Activated naive CD4-positive, alpha-beta T cell treated with anti-CD3 and anti-CD28 coated beads, Interleukin-2, amount 50 U/mL, for 24 hours (primary cell): ENCODE data around the gene THOP1.

ENCODE experiments used
- H3K27ac Mint-ChIP-seq: one replicate; pipeline ENCODE4 v1.8.0; 2021; ENCODE audit warnings: mild to moderate bottlenecking, mixed read lengths
- H3K27me3 Mint-ChIP-seq: one replicate; pipeline ENCODE4 v1.8.0; 2021; ENCODE audit warnings: mixed read lengths
- H3K36me3 Mint-ChIP-seq: one replicate; pipeline ENCODE4 v1.8.0; 2021; ENCODE audit warnings: mixed read lengths
- H3K4me1 Mint-ChIP-seq: one replicate; pipeline ENCODE4 v1.8.0; 2021; ENCODE audit warnings: mixed read lengths
- H3K4me3 Mint-ChIP-seq: one replicate; pipeline ENCODE4 v1.8.0; 2021; ENCODE audit warnings: mild to moderate bottlenecking, mixed read lengths
- H3K9me3 Mint-ChIP-seq: one replicate; pipeline ENCODE4 v1.8.0; 2021; ENCODE audit warnings: mixed read lengths

The THOP1 gene

DNA sequence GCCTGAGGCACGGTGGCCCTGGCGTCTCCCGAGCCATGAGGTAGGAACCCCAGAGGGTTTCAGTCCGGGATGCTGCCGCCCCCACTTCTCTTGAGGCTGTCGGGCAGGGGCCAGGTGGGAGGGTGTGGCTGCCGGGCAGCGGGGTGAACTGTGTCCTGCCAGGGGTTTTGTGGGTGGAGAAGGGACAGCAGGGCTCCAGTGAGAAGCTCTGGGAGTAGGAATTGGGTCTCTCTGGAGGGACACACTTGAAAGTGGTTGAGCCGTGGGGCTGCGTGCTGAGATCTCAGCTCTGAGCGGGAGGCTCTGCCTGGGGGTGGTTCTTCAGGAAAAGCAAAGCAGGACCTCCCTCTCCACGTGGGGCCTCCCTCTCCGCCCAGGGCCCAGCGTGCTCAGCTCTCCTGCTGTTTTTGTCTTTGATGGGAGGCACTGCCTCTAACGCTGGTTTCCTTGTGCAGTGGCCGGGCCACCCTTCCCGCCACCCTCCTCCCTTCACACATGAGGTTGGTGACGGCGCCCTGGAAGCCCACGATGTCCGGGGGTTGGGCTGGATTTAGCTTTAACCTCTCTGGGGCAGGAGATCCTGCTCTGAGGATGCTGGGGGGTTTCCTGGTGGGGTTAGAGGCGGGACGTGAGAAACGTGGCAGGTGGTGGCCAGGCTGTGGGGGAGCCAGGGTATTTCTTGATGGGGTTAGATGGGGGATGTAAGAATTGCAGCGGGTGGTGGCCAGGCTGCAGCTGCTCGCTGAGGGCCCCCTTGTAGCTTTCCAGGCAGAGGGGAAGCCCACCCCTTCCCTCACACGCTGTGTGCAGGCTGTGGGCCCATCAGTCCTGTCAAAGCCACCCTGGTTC, 19.1 kb downstream of the THOP1 start:
- Mint-ChIP-seq H3K27ac (no peak overlapping the region), H3K27me3 (no peaks in the 10 kb centered on the region), H3K4me3 (no peak overlapping the region), H3K9me3 (no peaks in the 10 kb centered on the region), H3K36me3 (peaks cover 12% of the 10 kb centered on the region), H3K4me1 (no peaks in the 10 kb centered on the region)

DNA sequence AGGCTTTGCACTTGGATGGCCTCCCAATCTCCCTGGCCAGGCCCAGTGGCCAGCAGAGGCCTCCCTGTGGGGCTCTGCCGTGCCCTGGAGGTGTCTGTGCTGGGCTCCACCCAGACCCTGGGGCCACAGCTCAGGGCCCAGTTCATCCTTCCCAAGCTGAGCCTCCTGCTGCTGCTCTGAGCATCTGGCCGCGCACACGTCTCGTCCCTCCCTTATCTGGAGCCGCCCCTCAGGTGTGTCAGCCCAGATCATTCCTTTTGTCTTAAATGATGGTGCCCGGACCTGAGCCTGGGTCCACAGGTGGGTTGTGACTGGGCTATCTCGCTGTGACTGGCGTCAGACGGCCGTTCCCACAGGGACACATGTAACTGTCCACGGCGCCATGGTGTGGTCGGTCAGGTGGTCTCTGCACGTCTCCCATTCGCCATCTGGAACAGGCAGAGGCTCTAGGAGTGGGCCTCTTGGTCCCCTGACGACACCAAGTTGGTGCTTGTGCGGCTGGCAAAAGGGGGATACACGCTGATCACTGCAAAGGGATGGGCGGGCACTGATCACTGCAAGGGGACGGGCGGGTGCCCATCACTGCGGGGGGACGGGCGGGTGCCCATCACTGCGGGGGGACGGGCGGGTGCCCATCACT, 20.1 kb downstream of the THOP1 start:
- Mint-ChIP-seq H3K4me3 (no peak overlapping the region), H3K9me3 (no peaks in the 10 kb centered on the region), H3K27ac (no peak overlapping the region), H3K4me1 (no peaks in the 10 kb centered on the region), H3K36me3 (peaks cover 12% of the 10 kb centered on the region), H3K27me3 (no peaks in the 10 kb centered on the region)

DNA sequence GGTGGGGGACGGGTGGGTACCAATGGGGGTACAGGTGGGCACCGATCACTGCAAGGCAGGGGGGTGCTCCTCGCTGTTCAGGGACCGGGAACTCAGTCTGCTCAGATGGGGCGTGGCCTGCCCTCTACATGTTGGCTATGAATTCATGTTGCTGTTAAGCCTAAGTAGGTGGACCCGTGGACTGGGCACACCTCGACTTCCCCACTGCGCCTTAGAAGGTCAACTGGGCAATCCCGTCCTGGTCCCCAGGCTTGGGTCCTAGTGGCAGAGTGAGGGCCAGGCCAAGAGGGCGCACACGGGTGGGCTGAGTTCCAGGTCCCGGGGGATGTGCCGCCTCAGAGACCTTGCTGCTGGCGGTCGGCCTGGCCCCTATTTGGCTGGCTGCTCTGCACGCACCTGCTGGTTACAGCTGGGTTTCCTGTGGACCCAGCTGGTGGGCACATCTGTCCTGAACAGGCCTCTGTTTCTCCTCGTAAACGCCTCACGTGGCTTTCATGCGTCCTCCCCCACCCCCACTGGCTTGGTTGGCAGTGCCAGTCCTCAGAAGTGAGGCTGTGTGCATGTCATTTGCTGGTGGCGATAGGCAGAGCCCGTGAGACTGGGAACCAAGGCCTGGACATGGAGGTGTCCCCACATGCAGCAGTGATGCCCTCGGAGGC, 20.8 kb downstream of the THOP1 start:
- H3K4me1 Mint-ChIP-seq, result no peaks in the 10 kb centered on the region
- H3K36me3 Mint-ChIP-seq, result peaks cover 9% of the 10 kb centered on the region
- no peaks in the 10 kb centered on the region for H3K27me3 Mint-ChIP-seq
- no peak overlapping the region for H3K4me3 Mint-ChIP-seq
- no peak overlapping the region for H3K27ac Mint-ChIP-seq
- H3K9me3 Mint-ChIP-seq, result no peaks in the 10 kb centered on the region

DNA sequence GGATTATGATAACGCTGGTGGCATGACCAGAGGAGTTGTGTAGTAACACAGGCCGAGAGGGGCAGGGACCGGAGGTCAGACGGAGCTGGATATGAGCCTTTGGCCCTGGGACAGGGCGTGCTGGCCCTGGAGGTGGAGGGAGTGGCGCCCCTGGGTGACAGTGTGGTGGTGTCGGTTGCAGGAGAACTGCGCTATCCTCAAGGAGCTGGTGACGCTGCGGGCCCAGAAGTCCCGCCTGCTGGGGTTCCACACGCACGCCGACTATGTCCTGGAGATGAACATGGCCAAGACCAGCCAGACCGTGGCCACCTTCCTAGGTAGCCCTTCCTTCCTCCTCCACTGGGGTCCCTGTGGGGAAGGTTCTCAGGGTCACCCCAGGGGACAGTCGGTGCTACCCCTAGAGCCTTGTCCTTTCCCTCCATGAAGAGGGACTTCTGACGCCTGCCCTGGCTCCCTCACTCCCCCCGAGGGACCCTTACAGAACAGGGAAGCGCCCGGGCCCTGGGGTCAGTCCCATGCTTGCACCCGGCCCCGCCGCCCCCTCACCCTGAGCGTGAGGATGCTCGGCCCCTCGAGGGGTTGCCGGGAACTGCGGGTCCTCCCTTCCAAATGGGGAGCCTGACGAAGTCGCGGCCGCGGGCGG, 21.6 kb downstream of the THOP1 start:
- H3K27ac Mint-ChIP-seq, result no peak overlapping the region
- H3K27me3 Mint-ChIP-seq, result no peaks in the 10 kb centered on the region
- H3K4me1 Mint-ChIP-seq, result no peaks in the 10 kb centered on the region
- peaks cover 9% of the 10 kb centered on the region for H3K36me3 Mint-ChIP-seq
- no peak overlapping the region for H3K4me3 Mint-ChIP-seq
- no peaks in the 10 kb centered on the region for H3K9me3 Mint-ChIP-seq

DNA sequence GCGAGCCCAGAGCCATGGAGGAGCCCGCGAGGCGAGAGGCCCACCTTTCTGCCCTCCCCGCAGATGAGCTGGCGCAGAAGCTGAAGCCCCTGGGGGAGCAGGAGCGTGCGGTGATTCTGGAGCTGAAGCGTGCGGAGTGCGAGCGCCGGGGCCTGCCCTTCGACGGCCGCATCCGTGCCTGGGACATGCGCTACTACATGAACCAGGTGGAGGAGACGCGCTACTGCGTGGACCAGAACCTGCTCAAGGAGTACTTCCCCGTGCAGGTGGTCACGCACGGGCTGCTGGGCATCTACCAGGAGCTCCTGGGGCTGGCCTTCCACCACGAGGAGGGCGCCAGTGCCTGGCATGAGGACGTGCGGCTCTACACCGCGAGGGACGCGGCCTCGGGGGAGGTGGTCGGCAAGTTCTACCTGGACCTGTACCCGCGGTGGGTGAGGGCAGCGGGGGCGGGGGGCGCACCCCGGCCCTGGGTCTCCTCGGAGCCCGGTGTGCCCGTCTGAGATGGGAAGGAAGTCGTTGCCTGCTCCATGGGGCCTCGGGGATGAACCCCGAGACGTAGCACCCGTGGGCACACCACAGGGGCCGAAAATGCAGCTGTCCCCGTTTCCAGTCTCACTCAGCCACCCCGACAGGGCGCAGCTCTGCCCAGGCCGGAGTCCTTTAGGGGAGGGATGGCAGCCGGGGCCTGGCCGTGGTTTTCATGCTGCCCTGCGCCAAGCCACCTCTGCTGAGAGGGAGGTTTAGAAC, 22.3 kb downstream of the THOP1 start:
- no peaks in the 10 kb centered on the region for H3K9me3 Mint-ChIP-seq
- H3K27me3 Mint-ChIP-seq, result no peaks in the 10 kb centered on the region
- H3K4me1 Mint-ChIP-seq, result no peaks in the 10 kb centered on the region
- H3K36me3 Mint-ChIP-seq, result peaks cover 9% of the 10 kb centered on the region
- no peak overlapping the region for H3K27ac Mint-ChIP-seq
- H3K4me3 Mint-ChIP-seq, result no peak overlapping the region

- Mint-ChIP-seq H3K9me3 (no peaks in the 10 kb centered on the region), H3K27ac (no peak overlapping the region), H3K27me3 (no peaks in the 10 kb centered on the region), H3K4me1 (no peaks in the 10 kb centered on the region), H3K4me3 (no peak overlapping the region), H3K36me3 (peaks cover 8% of the 10 kb centered on the region)
Measured at GRCh38 chr19:2808129-2808941, 23.0 kb downstream of the THOP1 start.

DNA sequence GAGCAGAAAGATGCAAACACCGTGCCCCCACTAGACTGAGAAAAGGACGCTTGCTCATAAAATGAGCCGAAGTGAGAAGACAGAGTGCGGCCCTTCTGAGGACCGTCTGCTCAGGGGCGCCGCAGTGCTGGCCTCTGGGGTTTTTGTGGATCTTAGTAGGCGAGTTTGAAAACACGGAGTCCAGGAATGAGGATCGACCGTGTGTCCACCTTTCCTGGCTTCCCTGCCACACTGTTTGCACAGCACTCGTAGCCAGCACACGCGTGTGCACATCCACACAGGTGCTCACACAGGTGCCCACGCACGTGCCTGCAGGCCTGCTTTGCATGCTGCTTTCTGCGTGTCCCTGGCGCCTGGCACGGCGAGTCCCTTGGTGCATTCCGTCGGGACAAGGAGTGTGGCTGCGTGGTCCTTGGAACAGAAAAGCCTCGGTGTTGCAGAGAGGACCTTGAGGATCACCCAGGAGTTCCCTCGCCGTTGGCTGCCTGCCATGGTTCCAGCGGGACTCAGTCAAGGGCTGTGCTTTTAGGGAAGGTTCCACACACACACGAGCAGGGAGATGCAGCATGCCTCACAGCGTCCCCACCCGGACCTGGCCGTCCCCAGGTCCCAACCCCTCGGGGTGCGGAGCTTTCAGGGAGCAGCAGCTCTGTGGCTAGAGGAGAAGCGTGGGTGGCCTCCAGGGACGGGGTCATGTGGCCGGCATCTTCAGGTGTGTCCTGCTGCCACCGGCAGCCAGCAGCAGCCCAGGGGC, 24.3 kb downstream of the THOP1 start:
- Mint-ChIP-seq H3K36me3 (peaks cover 8% of the 10 kb centered on the region), H3K27me3 (no peaks in the 10 kb centered on the region), H3K9me3 (no peaks in the 10 kb centered on the region), H3K4me1 (no peaks in the 10 kb centered on the region), H3K4me3 (no peak overlapping the region), H3K27ac (no peak overlapping the region)

- no peaks in the 10 kb centered on the region for H3K27me3 Mint-ChIP-seq
- H3K4me1 Mint-ChIP-seq, result no peaks in the 10 kb centered on the region
- no peaks in the 10 kb centered on the region for H3K9me3 Mint-ChIP-seq
- H3K36me3 Mint-ChIP-seq, result peaks cover 6% of the 10 kb centered on the region
- H3K27ac Mint-ChIP-seq, result no peak overlapping the region
- H3K4me3 Mint-ChIP-seq, result no peak overlapping the region
Measured at GRCh38 chr19:2810141-2811091, 25.1 kb downstream of the THOP1 start.

DNA sequence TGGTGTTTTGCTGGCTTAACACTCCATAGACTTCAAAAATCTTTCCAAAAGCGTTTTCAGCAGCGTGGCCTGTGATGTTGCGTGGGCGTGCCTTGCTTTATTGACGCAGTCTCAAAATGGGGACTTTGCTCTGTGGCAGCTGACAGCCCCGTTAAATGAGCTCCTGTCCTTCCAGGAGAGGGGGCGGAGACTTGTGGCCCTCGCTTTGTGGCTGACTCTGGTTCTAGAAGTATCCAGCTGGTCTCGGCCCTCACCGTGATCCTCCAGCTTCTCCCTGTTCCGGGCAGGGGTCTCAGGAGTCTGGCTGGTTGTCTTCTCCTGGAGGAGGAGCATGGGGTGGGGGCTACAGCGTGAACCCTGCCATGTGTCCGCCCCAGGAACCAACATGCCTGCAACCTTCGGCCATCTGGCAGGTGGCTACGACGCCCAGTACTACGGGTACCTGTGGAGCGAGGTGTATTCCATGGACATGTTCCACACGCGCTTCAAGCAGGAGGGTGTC, 26.0 kb downstream of the THOP1 start:
- H3K27ac Mint-ChIP-seq, result no peak overlapping the region

DNA sequence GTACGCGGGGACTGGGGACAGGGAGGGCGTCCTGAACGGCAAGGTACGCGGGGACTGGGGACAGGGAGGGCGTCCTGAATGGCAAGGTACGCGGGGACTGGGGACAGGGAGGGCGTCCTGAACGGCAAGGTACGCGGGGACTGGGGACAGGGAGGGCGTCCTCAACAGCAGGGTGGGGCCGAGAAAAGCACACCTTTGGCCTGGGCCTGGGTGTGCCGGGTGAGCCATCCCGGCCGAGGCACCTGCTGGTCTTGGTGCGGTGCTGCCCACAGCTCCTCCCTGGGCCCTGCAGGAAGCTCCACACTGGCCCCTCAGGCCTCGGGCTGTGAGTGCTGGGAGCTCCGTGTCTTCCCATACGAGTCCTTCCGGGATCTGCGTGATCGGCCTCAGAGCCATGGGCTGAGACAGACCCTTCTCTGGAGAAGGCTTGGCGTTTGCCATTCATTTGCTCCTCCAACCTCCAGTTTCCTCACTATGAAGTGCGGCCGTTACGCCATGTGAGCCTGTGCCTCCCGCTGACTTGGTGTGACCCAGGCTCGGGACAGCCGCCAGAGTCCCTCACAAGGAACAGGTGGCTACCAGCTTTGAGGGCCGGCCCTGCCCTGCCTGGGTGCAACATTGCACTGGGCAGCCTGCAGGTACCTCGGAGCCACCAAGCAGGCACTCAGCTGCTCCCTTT, 26.6 kb downstream of the THOP1 start:
- no peak overlapping the region for H3K27ac Mint-ChIP-seq
- peaks cover 3% of the 10 kb centered on the region for H3K36me3 Mint-ChIP-seq
- no peak overlapping the region for H3K4me3 Mint-ChIP-seq
- no peaks in the 10 kb centered on the region for H3K27me3 Mint-ChIP-seq
- no peaks in the 10 kb centered on the region for H3K4me1 Mint-ChIP-seq
- no peaks in the 10 kb centered on the region for H3K9me3 Mint-ChIP-seq

More for the DNA sequence above, 26.0 kb downstream of the THOP1 start:
- Mint-ChIP-seq H3K36me3 (peaks cover 5% of the 10 kb centered on the region), H3K4me1 (no peaks in the 10 kb centered on the region), H3K9me3 (no peaks in the 10 kb centered on the region), H3K4me3 (no peak overlapping the region), H3K27me3 (no peaks in the 10 kb centered on the region)

DNA sequence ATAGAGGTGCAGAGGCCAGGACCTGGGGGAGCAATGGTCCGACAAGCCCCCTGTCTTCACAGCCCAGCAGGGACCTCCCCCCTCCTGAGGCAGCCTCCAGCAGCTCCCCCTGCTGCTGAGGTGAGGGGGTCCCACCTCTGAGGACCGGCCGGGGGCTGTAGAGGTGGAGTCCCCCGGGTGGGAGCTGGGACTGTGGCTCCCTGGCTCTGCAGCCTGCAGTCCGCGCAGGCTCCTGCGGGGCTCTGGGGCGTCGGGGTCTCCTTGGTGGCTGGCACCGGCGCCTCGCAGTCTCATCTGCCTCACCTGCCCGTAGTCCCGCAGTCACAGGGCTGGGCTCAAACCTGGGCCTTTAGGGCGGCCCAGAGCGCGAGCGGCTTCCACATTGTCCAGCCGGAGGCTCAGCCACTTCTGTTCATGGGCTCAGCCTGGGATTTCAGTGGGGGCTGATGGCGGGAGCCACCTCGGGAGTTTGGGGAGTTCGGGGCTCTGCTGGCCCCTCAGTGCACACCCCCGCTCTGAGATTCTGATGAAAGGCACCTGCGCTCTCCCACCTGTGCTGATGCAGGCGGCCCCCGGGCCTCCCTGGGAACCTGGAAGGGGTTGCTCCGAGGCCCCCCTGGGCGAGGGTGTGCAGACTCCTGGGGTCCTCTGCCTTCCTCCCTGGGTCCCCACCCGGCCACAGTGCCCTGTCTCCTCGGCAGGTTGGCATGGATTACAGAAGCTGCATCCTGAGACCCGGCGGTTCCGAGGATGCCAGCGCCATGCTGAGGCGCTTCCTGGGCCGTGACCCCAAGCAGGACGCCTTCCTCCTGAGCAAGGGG, 27.3 kb downstream of the THOP1 start:
- Mint-ChIP-seq H3K9me3 (no peaks in the 10 kb centered on the region), H3K27me3 (no peaks in the 10 kb centered on the region), H3K36me3 (peaks cover 3% of the 10 kb centered on the region), H3K27ac (no peak overlapping the region), H3K4me3 (no peak overlapping the region), H3K4me1 (no peaks in the 10 kb centered on the region)
